ENCODE results near the gene CMIP.

DNA sequence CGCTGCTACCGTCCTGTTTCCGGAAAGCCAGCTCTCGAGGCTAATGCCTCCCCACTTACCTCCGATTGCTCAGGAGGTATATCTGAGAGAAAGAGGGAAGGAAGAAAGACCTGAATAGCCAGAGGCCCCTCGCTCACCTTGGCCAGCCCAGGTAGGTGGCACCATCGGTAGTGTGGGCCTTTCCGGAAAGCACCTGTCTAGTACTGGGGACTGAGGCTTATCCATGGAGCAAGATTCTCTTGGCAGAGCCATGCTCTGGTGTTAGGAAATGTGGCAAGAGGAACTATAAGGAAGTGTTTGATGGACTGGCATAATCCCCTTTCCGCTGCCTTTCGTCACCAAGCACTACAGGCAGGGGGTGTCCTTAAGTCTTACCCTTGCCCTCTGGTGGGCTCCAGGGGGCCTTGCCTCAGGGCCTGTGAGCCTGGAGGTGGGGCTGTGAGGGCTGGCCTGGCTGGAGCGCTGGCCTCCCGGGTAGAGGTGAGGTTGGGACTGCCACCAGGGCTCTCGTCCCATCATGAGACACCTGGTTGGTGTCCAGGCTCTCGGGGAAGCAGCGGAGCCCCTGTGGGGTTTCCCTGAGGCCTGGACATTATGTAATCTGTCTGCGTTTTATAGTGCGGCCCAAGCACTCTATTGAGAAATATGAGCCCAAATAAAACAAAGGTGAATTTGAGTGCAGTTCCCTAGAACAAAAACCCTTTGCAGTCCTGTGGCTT is 2.9 kb downstream of the CMIP start:
- TF ChIP-seq, protein P1, sequence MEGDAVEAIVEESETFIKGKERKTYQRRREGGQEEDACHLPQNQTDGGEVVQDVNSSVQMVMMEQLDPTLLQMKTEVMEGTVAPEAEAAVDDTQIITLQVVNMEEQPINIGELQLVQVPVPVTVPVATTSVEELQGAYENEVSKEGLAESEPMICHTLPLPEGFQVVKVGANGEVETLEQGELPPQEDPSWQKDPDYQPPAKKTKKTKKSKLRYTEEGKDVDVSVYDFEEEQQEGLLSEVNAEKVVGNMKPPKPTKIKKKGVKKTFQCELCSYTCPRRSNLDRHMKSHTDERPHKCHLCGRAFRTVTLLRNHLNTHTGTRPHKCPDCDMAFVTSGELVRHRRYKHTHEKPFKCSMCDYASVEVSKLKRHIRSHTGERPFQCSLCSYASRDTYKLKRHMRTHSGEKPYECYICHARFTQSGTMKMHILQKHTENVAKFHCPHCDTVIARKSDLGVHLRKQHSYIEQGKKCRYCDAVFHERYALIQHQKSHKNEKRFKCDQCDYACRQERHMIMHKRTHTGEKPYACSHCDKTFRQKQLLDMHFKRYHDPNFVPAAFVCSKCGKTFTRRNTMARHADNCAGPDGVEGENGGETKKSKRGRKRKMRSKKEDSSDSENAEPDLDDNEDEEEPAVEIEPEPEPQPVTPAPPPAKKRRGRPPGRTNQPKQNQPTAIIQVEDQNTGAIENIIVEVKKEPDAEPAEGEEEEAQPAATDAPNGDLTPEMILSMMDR (IDR thresholded peaks at IDR 0.05) = no peak
- TF ChIP-seq EZH2phosphoT487 (IDR thresholded peaks at IDR 0.05) = no peak
- no peak for TF ChIP-seq EZH2 (IDR thresholded peaks at IDR 0.05)

Measured in neural progenitor cell (in vitro differentiated cells).